Peyer's patch (tissue), 4 donors: ENCODE results near the gene GAL3ST3.

ENCODE experiments used
- CTCF ChIP-seq, 6 experiments: fragments of 450-650 bp in 4 of 6; fragments of 200-600 bp in 2 of 6; sonication (generic) in 1 of 6; IDR thresholded peaks; one replicate each; pipeline ENCODE4 v1.5.1; 2017 to 2019; ENCODE audit warnings: antibody characterized with exemption in 6 of 6, mild to moderate bottlenecking in 3 of 6, moderate library complexity in 1 of 6
- POLR2A ChIP-seq, 2 donors: fragments of 450-650 bp; IDR thresholded peaks; one replicate each; pipeline ENCODE4 v1.5.1; 2017; ENCODE audit warnings: antibody characterized with exemption in 2 of 2, mild to moderate bottlenecking in 2 of 2, moderate library complexity in 2 of 2

GRCh38 chr11:66051766-66052663, 3.1 kb upstream of the GAL3ST3 start, which contains the start of gene SF3B2:
- peak in 1 of 6 experiments; percentile 11 for TF ChIP-seq CTCF (IDR thresholded peaks at IDR 0.05)
- TF ChIP-seq POLR2A (IDR thresholded peaks at IDR 0.05) = peak; percentile 52 to 61
